Ishikawa (cell line): ENCODE measurements around the gene ATP9A.

Source experiments
- EGR1 ChIP-seq: IDR thresholded peaks from 2 replicates; pipeline ENCODE4 v1.6.1; 2012
- EP300 ChIP-seq: IDR thresholded peaks from 2 replicates; pipeline ENCODE4 v1.6.1; 2012; ENCODE audit warnings: borderline replicate concordance
- RAD21 ChIP-seq: IDR thresholded peaks from 2 replicates; pipeline ENCODE4 v1.6.1; 2012; ENCODE audit warnings: low read depth
- TCF12 ChIP-seq: IDR thresholded peaks from 2 replicates; pipeline ENCODE4 v1.6.1; 2012; ENCODE audit warnings: low read depth
- YY1 ChIP-seq: IDR thresholded peaks from 2 replicates; pipeline ENCODE4 v1.6.1; 2012; ENCODE audit warnings: low read depth
- TF ChIP-seq, protein P1 (sequence below): IDR thresholded peaks from 2 replicates; pipeline ENCODE4 v1.6.1; 2012; ENCODE audit warnings: low read depth, mild to moderate bottlenecking

GRCh38 chr20:51801823-51802123 is 33.6 kb upstream of the ATP9A start:
- TF ChIP-seq EGR1 (no peak), EP300 (no peak), RAD21 (no peak), TCF12 (no peak), YY1 (no peak)
- TF ChIP-seq, protein P1, sequence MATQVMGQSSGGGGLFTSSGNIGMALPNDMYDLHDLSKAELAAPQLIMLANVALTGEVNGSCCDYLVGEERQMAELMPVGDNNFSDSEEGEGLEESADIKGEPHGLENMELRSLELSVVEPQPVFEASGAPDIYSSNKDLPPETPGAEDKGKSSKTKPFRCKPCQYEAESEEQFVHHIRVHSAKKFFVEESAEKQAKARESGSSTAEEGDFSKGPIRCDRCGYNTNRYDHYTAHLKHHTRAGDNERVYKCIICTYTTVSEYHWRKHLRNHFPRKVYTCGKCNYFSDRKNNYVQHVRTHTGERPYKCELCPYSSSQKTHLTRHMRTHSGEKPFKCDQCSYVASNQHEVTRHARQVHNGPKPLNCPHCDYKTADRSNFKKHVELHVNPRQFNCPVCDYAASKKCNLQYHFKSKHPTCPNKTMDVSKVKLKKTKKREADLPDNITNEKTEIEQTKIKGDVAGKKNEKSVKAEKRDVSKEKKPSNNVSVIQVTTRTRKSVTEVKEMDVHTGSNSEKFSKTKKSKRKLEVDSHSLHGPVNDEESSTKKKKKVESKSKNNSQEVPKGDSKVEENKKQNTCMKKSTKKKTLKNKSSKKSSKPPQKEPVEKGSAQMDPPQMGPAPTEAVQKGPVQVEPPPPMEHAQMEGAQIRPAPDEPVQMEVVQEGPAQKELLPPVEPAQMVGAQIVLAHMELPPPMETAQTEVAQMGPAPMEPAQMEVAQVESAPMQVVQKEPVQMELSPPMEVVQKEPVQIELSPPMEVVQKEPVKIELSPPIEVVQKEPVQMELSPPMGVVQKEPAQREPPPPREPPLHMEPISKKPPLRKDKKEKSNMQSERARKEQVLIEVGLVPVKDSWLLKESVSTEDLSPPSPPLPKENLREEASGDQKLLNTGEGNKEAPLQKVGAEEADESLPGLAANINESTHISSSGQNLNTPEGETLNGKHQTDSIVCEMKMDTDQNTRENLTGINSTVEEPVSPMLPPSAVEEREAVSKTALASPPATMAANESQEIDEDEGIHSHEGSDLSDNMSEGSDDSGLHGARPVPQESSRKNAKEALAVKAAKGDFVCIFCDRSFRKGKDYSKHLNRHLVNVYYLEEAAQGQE = no peak
